HG02938 (cell line): ENCODE results near the gene PLA2G4F.

Experiments
- ATAC-seq: cut with Tn5 transposase; IDR thresholded peaks from one replicate; pipeline ENCODE4 v1.9.1; 2021; ENCODE audit warnings: mild to moderate bottlenecking, moderate library complexity; ENCODE audit not compliant: unreplicated experiment

PLA2G4F gene

GRCh38 chr15:42149493-42150218 is 6.8 kb downstream of the PLA2G4F start:
- no peak for ATAC-seq

DNA sequence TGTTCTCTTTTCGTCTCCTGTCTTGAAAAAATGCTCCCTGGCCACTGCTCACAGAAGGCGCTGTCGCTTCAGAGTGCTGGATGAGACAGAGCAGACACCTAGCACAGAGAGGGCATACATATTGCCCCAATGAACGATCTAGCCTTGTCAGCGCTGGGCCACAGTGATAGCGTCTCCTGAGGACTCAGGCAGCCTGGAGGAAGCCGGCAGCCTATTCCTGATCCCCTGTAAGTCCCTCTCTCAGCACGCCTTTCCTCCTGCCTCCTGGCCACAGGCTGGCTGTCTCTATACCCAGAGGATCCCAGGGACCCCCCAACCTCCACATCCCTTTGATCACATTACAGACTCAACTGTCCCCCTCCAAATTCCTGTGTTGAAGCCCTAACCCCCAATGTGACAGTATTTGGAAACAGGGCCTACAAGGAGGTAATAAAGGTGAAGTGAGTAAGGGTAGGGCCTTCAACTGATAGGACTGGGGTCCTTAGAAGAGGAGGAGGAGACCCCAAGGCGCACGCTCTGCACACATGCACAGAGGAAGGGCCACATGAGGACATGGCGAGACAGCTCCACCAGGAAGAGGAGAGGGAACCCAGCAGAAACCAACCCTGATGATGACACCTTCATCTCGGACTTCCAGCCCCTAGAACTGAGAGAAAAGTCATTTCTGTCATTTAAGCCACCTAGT is 7.5 kb downstream of the PLA2G4F start:
- ATAC-seq: no peak

DNA sequence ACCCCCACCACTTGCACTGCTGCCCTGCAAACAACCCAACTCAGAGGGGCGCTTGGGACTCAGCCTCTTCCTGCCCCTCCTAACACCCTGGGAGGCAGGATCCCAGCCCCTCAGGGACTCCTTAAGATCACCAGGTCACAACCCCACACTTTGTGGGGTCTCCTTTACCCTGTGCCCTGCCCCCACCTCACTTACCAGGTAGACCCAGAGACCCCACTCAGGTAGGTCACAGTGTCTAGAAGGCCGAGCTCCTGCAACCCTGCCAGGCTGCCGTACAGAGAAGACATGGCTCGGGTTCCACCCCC is 9.1 kb downstream of the PLA2G4F start:
- ATAC-seq: no peak

DNA sequence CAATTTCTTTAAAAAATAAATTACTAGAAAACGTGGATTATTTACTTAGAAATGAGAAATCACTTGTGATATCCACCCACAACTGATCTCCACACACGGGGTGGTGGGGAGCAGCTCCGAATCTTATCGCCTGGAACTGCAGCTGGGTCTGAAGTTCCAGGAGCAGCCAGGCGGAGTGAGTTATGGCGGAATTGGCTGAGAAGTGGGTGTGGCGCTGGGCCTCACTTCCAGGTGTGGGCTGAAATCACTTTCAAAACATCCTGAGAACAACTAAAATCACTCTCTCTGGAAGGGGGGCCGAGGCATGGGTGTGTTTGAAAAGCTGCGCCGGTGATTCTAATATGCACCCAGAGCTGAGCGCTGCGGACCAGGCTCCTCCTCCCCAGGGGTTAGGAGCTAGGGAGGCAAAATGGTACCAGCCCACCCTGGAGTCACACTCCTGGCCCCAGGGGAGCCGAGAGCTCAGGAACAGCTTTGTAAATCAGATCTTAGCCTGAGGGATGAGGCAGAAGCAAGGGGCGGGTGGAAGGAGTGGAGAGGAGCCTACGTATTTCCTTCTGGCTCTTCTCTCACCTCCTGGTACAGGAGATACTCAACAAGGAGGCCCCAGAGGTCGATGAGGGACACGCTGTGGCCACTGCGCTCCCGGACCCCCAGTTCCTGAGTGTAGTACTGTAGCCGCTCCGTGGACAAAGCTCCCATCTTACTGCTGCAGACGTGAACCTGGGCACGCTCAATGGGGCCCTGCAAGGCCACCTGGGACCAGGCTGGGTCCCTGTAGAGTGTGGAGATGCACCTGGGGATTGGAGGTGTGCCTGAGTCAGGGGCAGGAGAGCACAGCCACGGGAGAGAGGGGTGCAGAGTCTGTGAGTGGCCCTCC is 9.6 kb downstream of the PLA2G4F start:
- ATAC-seq: no peak

GRCh38 chr15:42145546-42146455 is 10.6 kb downstream of the PLA2G4F start:
- no peak for ATAC-seq

GRCh38 chr15:42144841-42145375 is 11.5 kb downstream of the PLA2G4F start:
- ATAC-seq: no peak

DNA sequence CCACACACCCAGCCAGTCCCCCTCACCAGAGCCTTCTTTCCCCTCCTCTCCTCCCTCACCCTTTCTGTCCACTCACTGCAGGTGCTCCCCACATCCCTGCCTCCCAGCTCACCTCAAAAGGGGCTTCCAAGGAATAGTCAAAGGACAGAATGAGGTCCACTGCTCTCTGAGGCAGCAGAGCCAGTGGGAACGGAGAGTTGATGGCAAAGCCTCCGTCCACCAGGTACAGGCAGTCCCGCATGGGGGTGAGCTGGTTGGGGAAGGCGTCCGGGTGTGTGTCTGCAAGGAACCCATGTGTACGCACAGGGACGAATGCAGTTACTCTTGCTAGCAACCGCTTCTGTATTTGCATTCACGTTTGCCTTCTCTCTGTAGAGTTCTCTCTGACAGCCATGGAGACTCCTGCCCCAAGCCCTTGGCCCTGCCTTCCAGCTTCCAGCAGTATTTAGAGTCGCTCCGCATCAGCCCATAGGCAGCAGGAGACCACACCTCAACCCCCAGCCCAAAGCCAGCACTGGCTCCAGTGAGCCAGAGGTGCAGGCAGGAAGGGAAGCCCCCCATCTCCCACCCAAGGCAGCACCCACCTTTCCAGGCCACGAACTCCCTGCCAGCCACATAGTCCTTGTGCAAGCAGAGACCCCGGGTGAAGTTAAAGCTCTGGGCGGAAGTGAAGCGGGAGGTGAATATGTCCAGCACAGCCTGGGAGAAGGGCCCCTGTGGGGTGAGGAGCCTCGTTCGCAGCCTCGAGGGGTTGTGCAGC is 12.4 kb downstream of the PLA2G4F start:
- ATAC-seq: no peak

- ATAC-seq: no peak
Observed at GRCh38 chr15:42143356-42143755, 13.1 kb downstream of the PLA2G4F start.

- no peak for ATAC-seq
Observed at GRCh38 chr15:42141795-42142667, 14.4 kb downstream of the PLA2G4F start.

DNA sequence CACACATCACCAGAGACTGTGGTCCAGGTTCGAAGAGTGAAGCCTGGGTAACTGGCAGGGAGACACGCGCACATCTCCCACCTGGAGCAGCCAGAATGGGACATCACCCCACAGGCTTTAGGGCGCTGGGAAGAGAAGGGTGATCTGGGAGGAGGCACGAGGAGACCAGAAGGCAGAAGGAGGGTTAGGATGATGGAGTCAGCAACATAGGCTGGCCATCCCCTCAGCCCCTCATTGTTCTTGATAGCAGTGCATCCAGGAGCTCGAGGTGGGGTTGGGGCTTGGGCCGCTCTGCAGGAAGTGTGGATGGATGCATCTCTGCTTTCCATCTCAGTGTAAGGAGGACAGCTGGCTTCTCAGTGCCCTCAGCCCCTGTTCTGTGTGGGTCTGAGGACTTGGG is 15.2 kb downstream of the PLA2G4F start:
- no peak for ATAC-seq

DNA sequence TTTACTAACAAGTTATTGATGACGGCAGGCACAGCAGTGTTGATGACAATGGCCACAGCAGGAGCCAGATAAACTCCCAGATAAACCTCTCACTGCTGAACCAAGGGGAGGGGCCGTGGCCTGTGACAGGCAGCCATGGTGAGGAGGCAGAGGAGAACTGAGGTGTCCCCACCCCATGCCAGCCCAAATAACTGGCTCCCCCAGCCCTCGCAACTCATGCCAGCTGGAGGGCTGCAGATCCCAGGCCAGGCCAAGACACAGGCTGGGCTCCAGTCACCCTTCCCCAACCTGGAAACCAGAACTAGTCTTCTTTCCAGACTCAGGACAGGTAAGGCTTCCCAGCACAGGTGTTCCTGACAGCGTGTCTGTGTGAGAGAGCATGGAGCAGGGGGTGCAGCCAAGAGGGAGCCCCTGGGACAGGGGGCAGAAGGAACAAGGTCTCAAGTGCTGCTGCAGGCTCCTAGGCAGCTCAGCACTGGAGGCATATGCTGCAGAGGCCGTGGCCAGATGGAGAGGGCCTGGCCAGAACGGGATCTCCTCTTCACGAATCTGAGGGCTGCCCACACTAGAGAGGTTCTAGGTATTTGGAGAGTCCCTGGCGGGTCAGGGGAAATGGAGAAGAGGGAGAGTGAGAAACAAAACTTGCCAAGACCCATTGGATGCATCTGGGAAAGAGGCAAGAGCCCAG is 15.9 kb downstream of the PLA2G4F start:
- ATAC-seq: no peak

DNA sequence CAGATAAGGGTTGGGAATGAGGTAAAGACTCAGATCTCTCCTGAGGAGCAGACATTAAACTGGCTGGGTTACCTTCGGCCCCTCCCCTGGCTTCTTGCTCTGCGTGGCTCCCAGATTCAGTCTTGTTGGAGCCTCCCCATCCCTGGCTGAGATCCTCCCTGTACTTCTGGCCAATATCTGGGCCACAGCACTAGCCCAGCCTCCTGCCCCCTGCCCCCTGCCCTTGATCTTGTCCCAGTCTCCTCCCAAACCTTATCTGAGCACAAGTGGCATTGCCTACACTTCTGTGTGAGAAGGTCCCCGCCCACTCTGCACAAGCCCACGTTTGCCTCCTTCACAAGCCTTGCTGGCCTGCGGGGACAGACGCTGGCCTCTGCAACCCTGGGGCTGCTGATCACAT is 16.8 kb downstream of the PLA2G4F start:
- ATAC-seq: no peak

- no peak for ATAC-seq
Observed at GRCh38 chr15:42138968-42139386, 17.5 kb downstream of the PLA2G4F start.

DNA sequence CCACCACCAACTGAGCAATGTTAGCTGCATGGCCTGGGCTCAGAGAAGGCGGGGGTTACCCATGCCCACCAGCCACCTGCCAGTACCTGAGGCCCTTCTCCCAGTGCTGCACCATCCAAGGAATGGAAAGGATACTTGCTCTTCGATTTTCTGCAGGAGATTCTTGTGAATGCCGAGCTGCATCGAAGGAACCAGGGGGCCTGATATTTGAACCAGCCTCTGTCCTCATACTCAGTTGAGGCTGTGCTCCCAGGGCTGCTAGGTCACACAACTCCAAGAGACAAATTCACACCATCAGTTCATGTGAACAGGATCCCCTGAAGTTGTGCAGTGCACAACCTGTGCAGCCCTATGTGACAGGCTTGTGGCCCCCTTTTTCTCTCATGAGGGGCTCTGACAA is 18.0 kb downstream of the PLA2G4F start:
- ATAC-seq: no peak

DNA sequence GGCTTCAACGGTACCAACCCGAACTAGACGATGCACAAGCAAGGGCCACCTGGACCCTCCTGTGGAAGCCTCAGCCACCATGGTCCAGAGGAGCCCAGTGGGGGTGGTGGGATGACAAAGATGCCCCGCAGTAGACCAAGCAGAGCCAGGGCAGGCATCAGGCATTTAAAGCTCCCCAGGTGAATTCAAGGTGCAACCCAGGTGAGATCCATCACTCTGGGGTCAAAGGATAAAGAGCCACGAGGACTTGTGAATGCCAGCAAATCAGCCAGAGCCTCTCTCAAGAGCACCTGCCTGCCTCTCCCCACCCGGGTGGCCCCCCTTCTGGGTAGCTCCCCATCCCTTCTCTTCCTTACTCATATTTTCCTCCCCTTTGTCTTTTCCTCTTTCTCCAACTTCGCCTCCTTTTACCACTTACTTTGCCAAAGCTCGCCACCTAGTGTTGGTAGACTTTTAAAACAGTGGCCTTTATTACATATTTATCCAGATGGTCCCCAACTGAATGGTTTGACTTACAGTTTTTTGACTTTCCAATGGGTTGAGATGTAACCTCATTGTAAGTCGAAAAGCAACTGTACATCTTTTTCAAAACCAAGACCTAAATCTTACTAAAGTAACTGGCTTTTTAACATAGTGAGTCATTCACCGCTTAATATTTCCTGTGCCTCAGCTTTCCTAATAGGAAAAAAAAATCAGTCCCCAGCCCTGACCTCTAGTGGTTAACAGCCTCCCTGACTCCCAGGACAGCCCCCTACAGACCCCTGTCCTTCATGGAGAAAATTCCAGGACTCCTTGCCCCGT is 18.8 kb downstream of the PLA2G4F start:
- ATAC-seq: no peak

DNA sequence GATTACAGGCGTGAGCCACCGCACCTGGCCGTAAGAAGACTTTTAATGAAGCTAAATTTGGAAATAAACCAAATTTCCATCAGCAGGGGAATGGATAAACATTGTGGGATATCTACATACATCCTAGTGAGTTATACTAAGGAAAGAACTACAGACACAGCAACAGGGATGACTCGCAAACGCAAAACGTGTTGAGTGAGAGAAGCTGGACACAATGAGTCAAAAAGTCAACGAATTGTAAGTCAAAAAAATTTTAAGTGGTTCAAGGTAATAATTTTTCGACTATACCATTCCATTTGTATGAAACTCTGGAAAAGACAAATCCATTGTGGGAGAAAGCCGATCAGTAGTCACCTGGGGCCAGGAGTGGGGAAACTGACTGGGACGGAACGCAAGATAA is 19.9 kb downstream of the PLA2G4F start:
- ATAC-seq: no peak

DNA sequence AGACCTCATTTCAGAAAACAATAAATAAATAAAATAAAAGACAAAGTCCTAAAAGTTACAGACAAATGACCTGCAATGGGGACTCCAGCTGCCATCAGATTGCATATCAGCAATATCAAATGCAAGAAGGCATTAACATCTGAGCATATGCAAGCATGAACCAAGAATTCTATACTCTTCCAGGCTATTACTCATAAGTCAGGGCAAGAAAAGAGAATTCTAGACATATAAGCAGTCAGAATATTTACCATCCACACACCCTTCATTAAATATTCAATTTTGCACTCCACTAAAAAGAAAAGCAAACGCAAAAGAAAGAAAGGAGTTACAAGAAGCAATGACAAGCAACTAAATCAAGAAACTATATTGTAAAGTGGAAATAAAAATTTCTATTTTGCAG is 21.1 kb downstream of the PLA2G4F start:
- no peak for ATAC-seq
